Measurements from ENCODE around the gene ITIH6.

- TF ChIP-seq NFYB (CRISPR knock-in tag; conservative IDR thresholded peaks at IDR 0.05; ENCODE audit: low read depth): no peak
- TF ChIP-seq, protein P1, sequence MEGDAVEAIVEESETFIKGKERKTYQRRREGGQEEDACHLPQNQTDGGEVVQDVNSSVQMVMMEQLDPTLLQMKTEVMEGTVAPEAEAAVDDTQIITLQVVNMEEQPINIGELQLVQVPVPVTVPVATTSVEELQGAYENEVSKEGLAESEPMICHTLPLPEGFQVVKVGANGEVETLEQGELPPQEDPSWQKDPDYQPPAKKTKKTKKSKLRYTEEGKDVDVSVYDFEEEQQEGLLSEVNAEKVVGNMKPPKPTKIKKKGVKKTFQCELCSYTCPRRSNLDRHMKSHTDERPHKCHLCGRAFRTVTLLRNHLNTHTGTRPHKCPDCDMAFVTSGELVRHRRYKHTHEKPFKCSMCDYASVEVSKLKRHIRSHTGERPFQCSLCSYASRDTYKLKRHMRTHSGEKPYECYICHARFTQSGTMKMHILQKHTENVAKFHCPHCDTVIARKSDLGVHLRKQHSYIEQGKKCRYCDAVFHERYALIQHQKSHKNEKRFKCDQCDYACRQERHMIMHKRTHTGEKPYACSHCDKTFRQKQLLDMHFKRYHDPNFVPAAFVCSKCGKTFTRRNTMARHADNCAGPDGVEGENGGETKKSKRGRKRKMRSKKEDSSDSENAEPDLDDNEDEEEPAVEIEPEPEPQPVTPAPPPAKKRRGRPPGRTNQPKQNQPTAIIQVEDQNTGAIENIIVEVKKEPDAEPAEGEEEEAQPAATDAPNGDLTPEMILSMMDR (IDR thresholded peaks at IDR 0.05): no peak
- TF ChIP-seq ZNF232 (CRISPR knock-in tag; IDR thresholded peaks at IDR 0.05): no peak
- TF ChIP-seq SP1 (CRISPR knock-in tag; conservative IDR thresholded peaks at IDR 0.05): no peak
- TF ChIP-seq, protein P2, sequence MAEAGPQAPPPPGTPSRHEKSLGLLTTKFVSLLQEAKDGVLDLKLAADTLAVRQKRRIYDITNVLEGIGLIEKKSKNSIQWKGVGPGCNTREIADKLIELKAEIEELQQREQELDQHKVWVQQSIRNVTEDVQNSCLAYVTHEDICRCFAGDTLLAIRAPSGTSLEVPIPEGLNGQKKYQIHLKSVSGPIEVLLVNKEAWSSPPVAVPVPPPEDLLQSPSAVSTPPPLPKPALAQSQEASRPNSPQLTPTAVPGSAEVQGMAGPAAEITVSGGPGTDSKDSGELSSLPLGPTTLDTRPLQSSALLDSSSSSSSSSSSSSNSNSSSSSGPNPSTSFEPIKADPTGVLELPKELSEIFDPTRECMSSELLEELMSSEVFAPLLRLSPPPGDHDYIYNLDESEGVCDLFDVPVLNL (CRISPR knock-in tag; IDR thresholded peaks at IDR 0.05; ENCODE audit: borderline replicate concordance, low read depth): no peak
Observed at GRCh38 chrX:54794795-54795194, 3.3 kb downstream of the ITIH6 start.
